CD8-positive, alpha-beta memory T cell (primary cell): ENCODE data around the gene SPDYE1. TPM values are rescaled to one million over a fixed set of nuclear protein-coding genes. Genes with fewer than 3 reads are reported as not detected.
"Not testable (repeated sequence)": the region's sequence is repeated elsewhere in the genome, so short reads cannot be mapped to it uniquely, and the experiment has no call there.

Source experiments
- CTCF ChIA-PET: fragments of 350-600 bp; sonication (Branson Sonifier 250); formaldehyde crosslinking; loops from one replicate; lab custom pipeline; 2021; ENCODE audit warnings: antibody characterized with exemption; lab: Charles Lee
- POLR2A ChIA-PET: fragments of 350-600 bp; sonication (Branson Sonifier 250); formaldehyde crosslinking; loops from one replicate; lab custom pipeline; 2021; ENCODE audit warnings: antibody characterized with exemption; lab: Charles Lee
- DNase-seq, 5 donors: peaks; one replicate each; pipeline versions ENCODE4 v3.0.0 to v3.0.0-alpha.2; 2020 to 2022; ENCODE audit warnings: mixed read lengths in 1 of 5
- H3K27ac ChIP-seq: one replicate; pipeline ENCODE4 v1.7.0; 2013; ENCODE audit warnings: low read depth, mild to moderate bottlenecking, low read length, moderate library complexity
- H3K27me3 ChIP-seq: 2 replicates; pipeline ENCODE4 v1.7.0; 2013; ENCODE audit warnings: low read length, mild to moderate bottlenecking; ENCODE audit not compliant: insufficient read depth, poor library complexity, severe bottlenecking
- H3K36me3 ChIP-seq: 2 replicates; pipeline ENCODE4 v1.7.0; 2013; ENCODE audit warnings: mild to moderate bottlenecking, low read length, moderate library complexity; ENCODE audit not compliant: insufficient read depth
- H3K4me1 ChIP-seq: 2 replicates; pipeline ENCODE4 v1.7.0; 2013; ENCODE audit warnings: mild to moderate bottlenecking, low read length, moderate library complexity; ENCODE audit not compliant: insufficient read depth
- H3K4me3 ChIP-seq: 2 replicates; pipeline ENCODE4 v1.7.0; 2013; ENCODE audit warnings: mild to moderate bottlenecking, low read length
- H3K9me3 ChIP-seq: 2 replicates; pipeline ENCODE4 v1.7.0; 2013; ENCODE audit warnings: mild to moderate bottlenecking, low read length
- H3K27ac Mint-ChIP-seq, 8 donors: one replicate each; pipeline ENCODE4 v1.8.0; 2020 to 2021; ENCODE audit warnings: mixed read lengths in 8 of 8, mild to moderate bottlenecking in 6 of 8, inconsistent platforms in 3 of 8, moderate library complexity in 3 of 8
- H3K27me3 Mint-ChIP-seq, 2 donors: one replicate each; pipeline ENCODE4 v1.8.0; 2020 to 2021; ENCODE audit warnings: mixed read lengths in 2 of 2, mild to moderate bottlenecking in 1 of 2, moderate library complexity in 1 of 2
- H3K36me3 Mint-ChIP-seq, 3 donors: one replicate each; pipeline ENCODE4 v1.8.0; 2020 to 2021; ENCODE audit warnings: mixed read lengths in 3 of 3, inconsistent platforms in 1 of 3, mild to moderate bottlenecking in 1 of 3
- H3K4me1 Mint-ChIP-seq, 3 donors: one replicate each; pipeline ENCODE4 v1.8.0; 2020 to 2021; ENCODE audit warnings: mixed read lengths in 3 of 3, inconsistent platforms in 1 of 3, mild to moderate bottlenecking in 1 of 3
- H3K4me3 Mint-ChIP-seq, 7 donors: one replicate each; pipeline ENCODE4 v1.8.0; 2020 to 2021; ENCODE audit warnings: mixed read lengths in 7 of 7, mild to moderate bottlenecking in 6 of 7, moderate library complexity in 4 of 7, inconsistent platforms in 2 of 7
- H3K9me3 Mint-ChIP-seq, 5 donors: one replicate each; pipeline ENCODE4 v1.8.0; 2020 to 2022; ENCODE audit warnings: mixed read lengths in 5 of 5, mild to moderate bottlenecking in 3 of 5, moderate library complexity in 2 of 5, inconsistent platforms in 1 of 5
- polyA plus RNA-seq: library from polyadenylated mRNA; unstranded; fragments of 300-500 nt; fragmentation: Illumina TruSeq; gene quantifications from one replicate; pipeline ENCODE4 v1.2.3, GENCODE V29; 2021
- total RNA-seq, 2 experiments: library from RNA; stranded (reverse); gene quantifications; one replicate each; pipeline ENCODE4 v1.2.3, GENCODE V29; 2021

SPDYE1 gene, protein sequence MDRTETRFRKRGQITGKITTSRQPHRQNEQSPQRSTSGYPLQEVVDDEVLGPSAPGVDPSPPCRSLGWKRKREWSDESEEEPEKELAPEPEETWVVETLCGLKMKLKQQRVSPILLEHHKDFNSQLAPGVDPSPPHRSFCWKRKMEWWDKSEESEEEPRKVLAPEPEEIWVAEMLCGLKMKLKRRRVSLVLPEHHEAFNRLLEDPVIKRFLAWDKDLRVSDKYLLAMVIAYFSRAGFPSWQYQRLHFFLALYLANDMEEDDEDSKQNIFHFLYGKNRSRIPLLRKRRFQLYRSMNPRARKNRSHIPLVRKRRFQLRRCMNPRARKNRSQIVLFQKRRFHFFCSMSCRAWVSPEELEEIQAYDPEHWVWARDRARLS
- total RNA-seq, result not detected
- 0.25 TPM for polyA plus RNA-seq

DNA sequence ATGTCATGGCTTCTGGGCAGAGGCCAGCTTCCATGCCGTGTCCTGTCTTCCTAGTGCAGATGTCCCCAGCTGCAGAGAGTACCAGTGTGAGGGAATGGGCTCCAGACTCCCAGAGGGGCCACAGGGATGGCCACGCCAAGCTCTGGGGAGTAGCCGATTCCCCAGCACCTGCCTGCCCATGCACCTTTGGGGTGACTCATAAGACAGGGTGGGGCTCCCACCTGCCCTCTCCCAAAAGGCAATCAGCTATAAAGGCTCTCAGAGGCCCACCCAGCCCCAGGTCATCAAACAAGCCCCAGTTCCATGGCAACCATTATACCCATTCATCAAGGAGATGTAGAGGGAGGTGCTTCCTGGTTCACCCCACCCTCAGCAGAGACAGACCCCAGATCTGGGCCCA, at the start of gene SPDYE1:
TSS of gene SPDYE1 (plus strand) at position 366 of the 400 bp plus-strand sequence. CDS start 2,053 bp downstream, outside the sequence.
- H3K4me1 ChIP-seq, H3K27me3 Mint-ChIP-seq, H3K4me1 Mint-ChIP-seq, POLR2A ChIA-PET, CTCF ChIA-PET, DNase-seq, H3K9me3 ChIP-seq, H3K4me3 Mint-ChIP-seq, H3K27ac ChIP-seq, H3K36me3 Mint-ChIP-seq, H3K27me3 ChIP-seq, H3K27ac Mint-ChIP-seq, H3K4me3 ChIP-seq, H3K36me3 ChIP-seq, H3K9me3 Mint-ChIP-seq: not testable (repeated sequence)

DNA sequence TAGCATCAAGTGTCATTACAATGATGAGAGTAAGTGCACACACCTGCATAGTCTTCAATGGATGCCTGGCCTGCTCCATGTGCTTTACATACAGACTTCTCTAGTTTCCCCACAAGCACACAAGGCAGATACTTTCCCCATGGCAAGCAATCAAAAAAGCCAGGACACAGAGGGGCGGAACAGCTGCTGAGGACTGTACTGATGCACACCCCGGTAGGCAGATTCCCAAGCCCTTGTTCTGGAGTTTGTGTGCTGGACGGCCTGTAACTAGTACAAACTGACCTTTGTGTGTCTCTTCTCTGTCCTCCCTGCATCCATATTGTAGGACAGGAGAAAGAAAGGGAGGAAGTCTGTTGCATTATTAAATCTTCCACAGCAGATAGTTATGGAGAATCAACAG, 45.7 kb upstream of the SPDYE1 start:
- Histone ChIP-seq H3K36me3 (peaks cover 5% of the 10 kb centered on the region), H3K9me3 (no peaks in the 10 kb centered on the region), H3K4me3 (no peak overlapping the region), H3K27ac (no peak overlapping the region), H3K4me1 (peaks cover 13% of the 10 kb centered on the region), H3K27me3 (no peaks in the 10 kb centered on the region)
- H3K9me3 Mint-ChIP-seq, result no peaks in the 10 kb centered on the region
- no peak for DNase-seq
- no peak overlapping the region for H3K4me3 Mint-ChIP-seq
- peaks cover 3 to 9% (median 6%) of the 10 kb centered on the region in 3 donors for H3K4me1 Mint-ChIP-seq
- peak overlapping the region in 1 of 8 donors; percentile 51 for H3K27ac Mint-ChIP-seq
- POLR2A ChIA-PET, result no interaction called here
- CTCF ChIA-PET, result no interaction called here
- peaks cover 10 to 70% (median 19%) of the 10 kb centered on the region in 3 donors for H3K36me3 Mint-ChIP-seq
- no peaks in the 10 kb centered on the region for H3K27me3 Mint-ChIP-seq

DNA sequence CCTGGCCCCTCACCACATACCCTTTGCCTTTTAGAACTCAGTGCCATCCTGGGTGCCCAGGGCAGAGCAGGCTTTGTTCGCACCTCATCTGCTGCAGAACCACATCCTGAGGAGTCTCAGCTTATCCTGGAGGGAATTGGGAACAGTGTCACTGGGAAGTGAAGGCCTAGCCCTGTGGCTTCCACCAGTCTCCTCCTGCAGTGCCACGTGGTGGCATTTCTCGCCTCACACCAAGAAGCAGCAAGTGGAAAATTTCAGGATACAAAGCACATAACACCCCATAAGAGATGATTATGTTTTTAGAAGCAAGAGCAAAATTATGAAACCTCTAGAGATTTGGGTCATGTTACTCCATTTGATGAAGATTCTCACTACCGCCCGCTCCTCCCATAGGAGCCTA, 44.6 kb upstream of the SPDYE1 start:
- no peak for DNase-seq
- peaks cover 3 to 9% (median 6%) of the 10 kb centered on the region in 3 donors for H3K4me1 Mint-ChIP-seq
- no peaks in the 10 kb centered on the region for H3K27me3 Mint-ChIP-seq

DNA sequence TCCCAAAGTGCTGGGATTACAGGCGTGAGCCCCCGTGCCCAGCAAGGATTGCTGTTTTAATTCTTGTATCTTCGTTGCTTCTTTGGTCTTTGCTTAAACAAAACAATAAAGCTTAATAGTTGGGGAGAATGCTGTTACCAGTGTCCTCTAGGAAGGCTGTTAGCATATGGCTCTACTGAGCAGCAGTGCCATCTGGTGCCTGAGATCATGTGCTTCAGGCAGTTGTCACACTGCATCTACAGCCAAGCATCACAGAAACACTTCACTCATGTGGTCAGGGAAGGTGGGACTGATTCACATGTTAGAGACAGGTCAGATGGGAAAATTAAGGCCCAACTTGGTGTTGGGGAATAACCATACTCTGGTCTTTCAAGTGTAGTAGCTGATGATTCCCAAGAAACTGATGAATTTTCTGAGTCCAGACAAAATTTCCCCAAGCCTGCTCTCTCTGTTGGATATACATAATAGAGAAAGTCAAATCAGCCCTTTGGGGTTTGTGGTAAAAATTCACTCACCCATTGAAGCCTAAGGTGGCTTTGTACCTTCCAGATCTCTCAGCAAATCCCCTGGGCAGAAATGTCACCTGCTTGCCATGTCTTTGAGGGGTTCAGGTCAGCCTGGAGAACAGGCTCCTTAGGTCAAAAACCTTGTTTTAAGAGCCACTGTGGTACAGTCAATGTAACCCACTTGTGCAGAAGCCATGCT, 43.0 kb upstream of the SPDYE1 start:
- Mint-ChIP-seq H3K27me3 (no peaks in the 10 kb centered on the region), H3K4me1 (peaks cover 3 to 9% (median 6%) of the 10 kb centered on the region in 3 donors), H3K4me3 (no peak overlapping the region), H3K9me3 (no peaks in the 10 kb centered on the region), H3K36me3 (peaks cover 9 to 53% (median 16%) of the 10 kb centered on the region in 3 donors), H3K27ac (peak overlapping the region in 2 of 8 donors; percentile 3 to 31)
- no peaks in the 10 kb centered on the region for H3K27me3 ChIP-seq
- ChIA-PET CTCF (no interaction called here), POLR2A (no interaction called here)
- no peak for DNase-seq
- no peaks in the 10 kb centered on the region for H3K9me3 ChIP-seq
- H3K36me3 ChIP-seq, result peaks cover 5% of the 10 kb centered on the region
- H3K27ac ChIP-seq, result no peak overlapping the region
- peaks cover 13% of the 10 kb centered on the region for H3K4me1 ChIP-seq
- no peak overlapping the region for H3K4me3 ChIP-seq

More for the DNA sequence above, 44.6 kb upstream of the SPDYE1 start:
- peaks cover 4 to 63% (median 19%) of the 10 kb centered on the region in 3 donors for H3K36me3 Mint-ChIP-seq
- Histone ChIP-seq H3K4me1 (peaks cover 13% of the 10 kb centered on the region), H3K4me3 (no peak overlapping the region), H3K27ac (no peak overlapping the region), H3K9me3 (no peaks in the 10 kb centered on the region), H3K27me3 (no peaks in the 10 kb centered on the region), H3K36me3 (peaks cover 5% of the 10 kb centered on the region)
- CTCF ChIA-PET, result no interaction called here
- POLR2A ChIA-PET, result no interaction called here
- no peaks in the 10 kb centered on the region for H3K9me3 Mint-ChIP-seq
- H3K27ac Mint-ChIP-seq, result peak overlapping the region in 3 of 8 donors; percentile 37 to 78 (median 66)
- H3K4me3 Mint-ChIP-seq, result no peak overlapping the region

DNA sequence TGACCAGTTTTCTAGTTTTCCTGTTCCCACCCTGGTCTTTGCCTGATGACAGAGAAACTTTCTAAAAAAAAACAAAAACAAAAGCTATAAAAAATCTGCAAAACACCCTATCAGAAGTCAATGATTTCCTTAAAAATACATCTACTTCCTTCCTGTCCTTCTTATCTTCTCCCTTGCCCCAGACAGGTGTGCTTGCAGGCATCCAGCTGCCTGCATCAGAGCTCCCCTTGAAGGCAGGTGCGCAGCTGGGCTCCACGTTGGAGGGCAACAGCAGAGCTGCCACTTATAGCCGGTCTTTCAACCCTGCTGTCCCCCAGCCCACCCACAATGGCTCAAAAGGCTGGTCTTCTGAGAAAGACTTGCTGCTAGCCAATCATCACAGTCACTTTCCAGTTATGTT, 41.7 kb upstream of the SPDYE1 start:
- no peaks in the 10 kb centered on the region for H3K9me3 ChIP-seq
- POLR2A ChIA-PET, result no interaction called here
- no peak overlapping the region for H3K4me3 Mint-ChIP-seq
- H3K27me3 ChIP-seq, result no peaks in the 10 kb centered on the region
- H3K9me3 Mint-ChIP-seq, result no peaks in the 10 kb centered on the region
- peaks cover 9 to 49% (median 22%) of the 10 kb centered on the region in 3 donors for H3K36me3 Mint-ChIP-seq
- H3K4me1 ChIP-seq, result peaks cover 13% of the 10 kb centered on the region
- H3K4me1 Mint-ChIP-seq, result peaks cover 3 to 9% (median 6%) of the 10 kb centered on the region in 3 donors
- CTCF ChIA-PET, result no interaction called here
- no peak overlapping the region for H3K4me3 ChIP-seq
- H3K36me3 ChIP-seq, result no peaks in the 10 kb centered on the region
- no peak for DNase-seq
- peak overlapping the region in 4 of 8 donors; percentile 11 to 71 (median 48) for H3K27ac Mint-ChIP-seq
- no peaks in the 10 kb centered on the region for H3K27me3 Mint-ChIP-seq
- H3K27ac ChIP-seq, result no peak overlapping the region

DNA sequence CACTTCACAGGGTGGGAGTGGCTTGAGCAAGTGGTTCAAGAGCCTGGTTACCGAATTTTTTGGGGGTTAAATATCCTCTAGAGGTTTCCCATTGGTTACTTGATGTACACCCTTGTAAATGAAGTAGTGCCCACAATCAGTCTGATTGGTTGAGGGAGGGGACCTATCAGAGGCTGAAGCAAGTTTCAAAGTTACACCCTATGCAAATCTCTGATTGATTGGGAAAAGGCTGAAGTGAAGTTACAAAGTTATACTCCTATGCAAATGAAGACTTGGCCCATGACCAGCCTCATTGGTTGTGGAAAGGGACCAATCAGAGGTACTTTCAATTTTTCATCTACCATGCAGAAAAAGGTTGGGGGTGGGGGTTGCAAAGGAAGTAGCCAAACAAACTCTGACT, 36.8 kb upstream of the SPDYE1 start:
- Mint-ChIP-seq H3K27ac (peak overlapping the region in 1 of 8 donors; percentile 25), H3K36me3 (peaks cover 5 to 15% (median 11%) of the 10 kb centered on the region in 3 donors), H3K4me1 (peaks cover 3 to 5% (median 3%) of the 10 kb centered on the region in 3 donors), H3K27me3 (no peaks in the 10 kb centered on the region), H3K9me3 (no peaks in the 10 kb centered on the region), H3K4me3 (no peak overlapping the region)
- Histone ChIP-seq H3K4me1 (peaks cover 5% of the 10 kb centered on the region), H3K36me3 (no peaks in the 10 kb centered on the region), H3K4me3 (no peak overlapping the region), H3K27me3 (no peaks in the 10 kb centered on the region), H3K27ac (no peak overlapping the region), H3K9me3 (no peaks in the 10 kb centered on the region)
- no peak for DNase-seq
- ChIA-PET POLR2A (no interaction called here), CTCF (no interaction called here)

DNA sequence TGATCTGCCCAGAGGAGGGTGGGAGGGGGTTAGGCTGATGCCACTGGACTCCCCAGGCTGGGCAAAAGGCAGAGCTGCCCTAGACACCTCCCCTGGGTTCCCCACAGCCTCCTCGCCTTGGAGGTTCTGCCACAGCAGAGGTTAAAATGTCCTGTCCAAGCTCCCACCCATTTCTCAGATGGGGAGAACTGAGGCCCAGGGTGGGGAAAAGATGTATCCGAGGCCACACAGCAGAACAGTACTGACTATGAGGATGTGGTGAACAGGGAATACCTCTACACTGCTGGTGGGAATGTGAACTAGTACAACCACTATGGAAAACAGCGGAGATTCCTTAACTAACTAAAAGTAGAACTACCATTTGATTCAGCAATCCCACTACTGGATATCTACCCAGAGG, 31.3 kb upstream of the SPDYE1 start:
- H3K9me3 ChIP-seq, DNase-seq, H3K36me3 Mint-ChIP-seq, H3K36me3 ChIP-seq, H3K4me1 ChIP-seq, H3K4me3 Mint-ChIP-seq, H3K4me3 ChIP-seq, H3K4me1 Mint-ChIP-seq, H3K27ac Mint-ChIP-seq, H3K9me3 Mint-ChIP-seq, H3K27me3 Mint-ChIP-seq, POLR2A ChIA-PET, CTCF ChIA-PET, H3K27ac ChIP-seq, H3K27me3 ChIP-seq: not testable (repeated sequence)
